Stimulated activated CD4-positive, alpha-beta T cell treated with anti-CD3 and anti-CD28 coated beads, Interleukin-1b, Interleukin-23, amount 100 ng/mL, for 24 hours (primary cell): ENCODE data around the gene STK17B.
"Not testable (repeated sequence)": the region's sequence is repeated elsewhere in the genome, so short reads cannot be mapped to it uniquely, and the experiment has no call there.

ENCODE experiments used
- DNase-seq, 4 experiments: peaks; one replicate each; pipeline ENCODE4 v3.0.0-alpha.2; 2020; ENCODE audit warnings: low read depth in 4 of 4, low spot score in 1 of 4

Gene STK17B

DNA sequence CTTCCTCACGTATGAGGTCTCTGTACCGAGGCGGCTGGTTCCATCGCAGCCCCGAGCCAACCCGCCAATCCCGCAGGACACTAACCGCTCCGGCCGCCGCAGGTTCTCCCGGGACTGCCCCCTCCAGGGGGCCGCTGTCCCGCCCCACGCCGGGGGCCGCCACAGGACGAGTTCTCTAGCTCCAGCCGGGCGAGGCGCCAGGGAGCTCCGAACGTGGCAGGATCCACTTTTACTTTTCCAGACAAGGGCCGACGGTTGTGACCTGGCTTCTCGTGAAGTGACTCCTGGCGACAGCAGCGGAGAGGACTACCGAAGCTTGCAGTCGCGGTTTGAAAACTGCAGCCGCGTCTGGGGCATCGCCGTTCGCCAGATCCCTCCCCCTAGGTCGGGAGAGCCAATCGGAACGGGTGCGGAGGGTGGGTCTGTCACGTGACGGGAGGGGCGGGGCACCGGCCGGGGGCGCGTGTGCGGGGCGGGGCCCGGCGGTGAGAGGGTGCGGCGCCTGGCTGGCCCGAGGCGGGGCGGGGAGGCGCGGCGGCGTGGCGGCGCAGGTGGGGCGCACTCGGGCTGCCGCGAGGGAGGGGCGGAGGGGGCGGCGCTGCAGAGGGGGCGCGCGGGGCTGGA is at the start of gene STK17B:
TSS of gene STK17B (minus strand) at position 331 of the 624 bp plus-strand sequence. CDS start 8,195 bp downstream, outside the sequence.
- DNase-seq: peak; percentile 93 to 96 (median 94)

DNA sequence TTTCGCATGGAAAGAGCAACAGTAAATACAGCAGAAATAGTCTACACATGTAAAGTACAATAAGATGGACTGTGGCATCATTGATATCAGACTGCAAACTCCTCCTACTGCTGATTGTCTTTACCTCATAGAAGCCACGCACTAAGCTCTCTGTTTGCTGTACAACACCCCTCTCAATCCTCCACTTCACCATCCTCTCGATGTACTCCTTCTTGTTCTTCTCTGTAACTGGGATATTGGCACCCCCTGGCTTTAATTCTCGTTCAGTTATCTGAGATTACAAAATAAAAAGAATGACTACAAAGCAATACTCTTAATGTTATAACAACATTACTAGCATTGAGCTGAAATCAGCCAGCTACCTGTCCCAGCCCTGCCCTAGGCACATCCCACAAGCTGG is 49.3 kb upstream of the STK17B start:
- no peak for DNase-seq

DNA sequence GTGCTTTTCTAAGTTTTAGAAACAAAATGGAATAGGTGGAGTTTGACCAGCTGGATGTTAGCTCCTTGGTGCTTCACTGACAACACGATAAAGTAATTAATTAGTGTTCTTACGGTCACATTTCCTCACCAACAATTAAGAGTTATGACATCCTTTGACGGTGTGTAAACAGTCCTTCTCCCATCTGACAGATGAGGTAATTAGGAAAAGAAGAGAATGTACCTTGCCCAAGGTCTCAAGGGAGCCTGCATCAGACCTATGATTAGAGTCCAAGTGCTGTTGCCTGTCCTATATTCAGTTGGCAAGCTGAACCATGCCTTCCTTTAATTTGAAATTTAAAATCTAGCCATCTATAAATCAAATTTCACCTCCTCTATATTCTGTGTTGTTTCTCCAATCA is 48.3 kb upstream of the STK17B start:
- DNase-seq: no peak

DNA sequence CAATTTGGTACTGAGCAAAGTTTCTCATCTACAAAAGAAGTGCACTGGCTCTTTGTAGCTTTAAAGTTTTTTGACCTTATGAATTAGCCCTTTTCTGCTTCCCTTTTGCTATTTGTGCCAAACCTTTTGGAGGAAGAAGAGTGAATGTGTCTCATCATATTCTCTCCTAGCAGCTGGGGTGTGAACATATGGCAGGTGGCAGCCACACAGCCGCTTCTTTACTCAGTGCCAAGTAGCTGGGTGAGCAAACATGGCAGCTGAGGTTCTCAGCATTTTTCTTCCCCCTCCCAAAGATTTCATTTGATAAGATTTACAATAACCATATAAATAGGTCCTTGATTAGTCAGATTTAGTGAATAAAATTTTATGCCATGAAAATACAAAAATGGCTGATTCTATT is 46.7 kb upstream of the STK17B start:
- no peak for DNase-seq

DNA sequence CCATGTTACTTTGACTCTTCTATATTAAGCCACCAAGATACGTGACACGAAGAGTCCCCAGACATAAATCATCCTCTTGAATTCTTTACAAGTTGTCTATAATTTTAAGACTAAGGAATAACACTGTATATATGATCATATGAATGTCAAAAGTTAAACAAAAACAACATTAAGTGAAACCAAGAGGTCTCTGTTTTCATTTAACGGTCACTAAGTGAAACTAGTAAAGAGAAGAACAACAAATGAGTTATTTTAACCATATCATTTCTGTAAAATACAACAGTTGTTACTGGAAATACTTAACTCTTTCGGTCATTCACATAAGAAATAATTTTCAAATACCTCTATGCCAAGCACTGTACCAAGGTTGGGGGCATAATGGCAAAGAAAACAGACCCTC is 45.7 kb upstream of the STK17B start:
- no peak for DNase-seq

DNA sequence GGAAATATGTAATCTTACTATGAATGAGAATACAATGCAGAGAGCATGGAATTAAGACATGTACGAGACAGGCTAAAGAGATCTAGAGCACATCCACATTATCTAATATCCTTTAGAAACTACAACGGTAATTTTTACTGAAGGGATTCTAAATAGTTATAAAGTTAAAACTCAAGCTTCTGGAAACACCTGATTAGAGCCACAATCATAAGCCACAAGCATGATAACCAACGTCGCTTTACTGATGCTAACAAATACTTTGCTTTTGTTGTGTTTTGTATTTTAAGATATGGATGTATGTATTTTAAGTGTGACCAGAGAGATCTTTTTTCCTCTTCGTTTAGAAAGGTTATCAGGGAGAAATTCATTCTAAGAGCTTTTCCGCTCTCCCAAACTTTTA is 44.0 kb upstream of the STK17B start:
- no peak for DNase-seq

DNA sequence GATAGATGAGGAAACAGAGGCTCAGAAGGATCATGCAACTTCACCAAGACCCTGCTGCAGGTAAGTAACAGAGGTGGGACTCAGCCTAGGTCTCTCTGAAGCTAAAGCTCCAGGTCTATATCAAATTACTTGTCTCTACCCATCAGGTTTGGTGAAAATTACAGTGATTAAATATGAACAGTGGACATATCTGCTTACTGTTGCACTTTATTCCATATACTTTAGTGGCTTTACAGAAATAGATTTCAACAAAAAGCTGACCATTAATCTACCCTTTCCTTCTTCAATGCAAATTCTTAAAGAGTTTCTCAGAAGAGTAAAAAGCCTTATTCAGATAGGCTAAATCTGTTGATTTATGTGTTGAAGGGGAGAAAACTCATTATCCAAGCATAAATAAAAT is 42.8 kb upstream of the STK17B start:
- DNase-seq: no peak

DNA sequence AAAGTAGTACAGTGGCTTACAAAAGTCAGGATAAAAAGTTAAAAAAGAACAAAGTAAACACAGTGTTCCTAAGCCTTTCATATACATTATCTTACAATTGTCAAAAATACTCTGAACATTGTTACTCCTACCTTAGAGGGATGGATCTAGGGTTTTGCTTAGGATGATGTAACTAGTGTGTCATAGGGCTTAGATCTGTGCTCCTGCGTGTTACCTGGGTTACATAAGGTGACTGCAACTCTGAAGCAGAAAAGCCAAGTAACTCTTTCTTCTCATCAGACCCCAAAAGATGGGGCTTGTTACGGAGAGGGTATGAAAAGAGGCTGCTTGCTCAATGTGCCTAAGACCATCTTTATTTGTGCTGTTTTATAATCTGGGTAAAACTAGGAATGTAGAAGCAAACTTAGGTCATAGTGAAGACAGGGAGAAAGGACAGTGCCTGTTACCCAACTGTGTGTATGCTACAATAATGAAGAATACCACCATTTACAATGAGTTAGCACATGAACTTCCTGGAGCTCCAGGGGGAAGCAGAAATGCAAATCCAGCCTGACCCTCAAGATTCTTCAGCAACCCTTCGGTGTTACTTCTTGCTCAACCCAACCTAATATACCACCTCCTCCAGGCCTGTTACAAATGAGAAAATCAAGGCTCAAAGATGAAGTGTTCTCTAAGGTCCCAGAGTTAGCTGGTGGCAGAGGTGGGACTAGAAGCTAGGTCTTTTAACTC is 42.0 kb upstream of the STK17B start:
- no peak for DNase-seq

DNA sequence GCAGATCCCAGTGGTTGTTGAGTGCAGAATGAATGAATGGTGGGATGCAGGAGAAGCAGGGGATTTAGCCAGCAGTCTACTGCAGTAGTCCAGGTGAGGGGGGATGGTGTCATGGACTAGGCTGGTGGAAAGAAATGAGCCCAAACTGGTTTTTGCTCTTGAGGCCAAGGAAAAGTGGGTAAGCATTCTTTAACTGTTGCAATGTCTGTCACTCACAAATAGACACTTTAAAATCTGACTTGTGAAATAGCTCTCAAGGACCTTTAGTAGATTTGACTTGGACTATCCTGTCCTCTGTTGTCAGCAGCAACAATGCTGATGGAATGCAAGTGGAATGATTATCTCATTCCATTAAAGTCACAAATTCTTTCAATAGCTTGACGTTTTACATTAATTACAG is 37.5 kb upstream of the STK17B start:
- DNase-seq: no peak

DNA sequence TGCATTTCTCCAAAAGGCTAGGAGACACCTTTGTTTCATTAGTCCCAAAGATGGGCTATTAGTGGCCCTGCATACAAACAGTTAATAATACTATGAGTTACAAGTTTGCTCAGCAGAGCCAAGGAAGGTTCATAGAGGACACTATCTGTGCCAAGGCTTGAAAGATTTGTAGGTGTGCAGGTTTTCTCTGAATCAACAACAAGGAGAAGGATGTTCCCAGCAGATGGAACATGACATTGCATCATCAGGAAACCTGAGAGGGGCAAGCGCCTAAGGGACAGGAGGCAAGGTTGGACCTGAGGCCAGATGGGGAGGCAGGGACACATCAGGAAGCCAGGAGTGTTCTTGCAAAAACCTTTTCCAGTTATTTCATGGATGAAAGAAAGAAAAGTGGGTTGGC is 35.4 kb upstream of the STK17B start:
- no peak for DNase-seq

DNA sequence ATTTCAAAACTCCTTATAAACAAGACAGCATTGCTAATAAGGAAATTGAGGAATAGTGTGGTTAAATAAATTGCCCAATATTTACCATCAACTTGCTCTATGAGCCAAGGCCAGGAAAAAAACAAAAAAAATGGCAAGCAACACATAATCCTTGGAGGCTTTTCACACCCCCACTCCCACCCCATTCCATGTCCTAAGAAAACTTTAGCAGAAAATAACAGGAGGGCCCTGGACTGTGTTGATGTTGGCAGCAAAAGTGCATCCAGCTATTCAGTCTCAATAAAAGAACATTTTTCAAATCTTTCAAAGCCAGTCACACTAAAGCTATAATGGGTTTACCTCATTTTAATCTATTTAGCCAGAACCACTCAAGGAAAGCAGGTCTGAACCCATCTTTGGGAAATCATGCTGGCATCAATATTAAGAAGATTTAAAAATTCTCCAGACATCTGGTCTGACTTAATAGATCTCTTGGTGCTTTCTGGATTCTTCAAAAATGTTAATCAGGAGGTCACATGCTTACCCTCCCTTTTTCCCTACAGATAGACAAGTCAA is 34.6 kb upstream of the STK17B start:
- DNase-seq: no peak

DNA sequence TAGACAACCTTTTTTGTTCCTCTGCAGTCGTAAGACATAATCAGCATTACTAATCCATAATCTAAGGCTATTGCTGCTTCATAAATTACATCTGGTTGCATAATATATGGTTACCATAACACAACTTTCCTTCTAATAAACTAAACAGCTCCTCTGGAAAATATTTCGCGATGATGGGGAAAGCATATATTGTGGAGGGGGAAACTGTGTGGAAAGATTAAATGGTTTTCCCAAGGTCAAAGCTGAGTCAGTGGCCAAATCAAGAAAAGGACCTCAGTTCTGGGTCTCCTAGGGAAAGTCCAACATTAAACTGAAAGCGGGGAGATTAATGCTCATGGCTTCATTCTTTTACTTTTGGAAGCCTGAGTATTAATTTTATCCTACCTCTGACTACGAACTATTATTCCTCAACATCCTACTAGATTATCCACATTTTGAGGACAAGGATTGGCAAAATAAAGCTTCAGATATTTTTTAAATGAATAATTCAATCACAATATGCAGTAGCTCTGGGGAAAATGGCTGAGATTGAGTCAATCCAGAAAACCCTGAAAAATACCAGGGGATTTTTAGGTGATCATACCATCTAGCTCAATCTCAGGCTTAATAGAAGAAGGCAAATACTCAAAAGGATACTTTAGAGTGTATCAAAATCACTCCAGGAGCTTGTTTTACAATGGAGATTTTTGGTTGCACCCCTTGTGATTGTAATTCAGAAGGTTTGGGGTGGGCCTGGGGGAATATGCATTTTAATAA is 33.8 kb upstream of the STK17B start:
- DNase-seq: no peak

DNA sequence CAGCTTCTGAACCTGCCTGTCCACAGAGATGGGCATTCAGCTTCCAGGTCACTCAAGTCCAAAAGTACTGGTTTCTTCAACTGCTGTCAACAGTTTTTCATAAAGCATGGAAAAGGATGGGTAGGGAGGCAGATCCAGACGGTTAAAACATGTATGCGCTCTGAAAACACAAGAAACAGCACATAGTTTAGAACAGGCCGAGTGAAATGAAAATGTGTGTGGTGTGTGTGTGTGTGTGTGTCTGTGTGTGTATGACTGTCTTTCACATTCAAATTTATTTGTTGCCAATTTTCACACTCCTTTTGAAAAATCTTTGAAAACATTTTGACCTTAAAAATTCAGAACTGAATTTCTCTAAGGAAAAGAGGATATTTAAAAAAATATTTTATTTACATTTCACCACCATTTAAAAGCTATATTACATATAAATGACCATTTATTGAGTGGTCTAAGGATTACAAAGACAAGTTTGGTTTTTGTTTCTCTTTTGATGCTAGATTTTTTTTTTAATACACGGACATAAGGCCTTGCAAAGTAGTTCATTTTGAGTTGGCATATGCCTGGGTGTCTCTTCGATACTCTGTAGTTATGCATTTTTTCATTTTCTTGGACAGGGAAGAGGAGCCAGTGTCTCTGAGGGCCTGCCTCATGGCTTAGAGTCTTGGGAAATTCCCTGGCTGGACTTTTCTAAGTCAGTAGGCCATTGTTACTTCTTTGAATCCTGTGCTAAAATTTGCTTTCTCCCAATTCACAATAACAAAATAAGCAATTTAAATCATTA is 30.0 kb upstream of the STK17B start:
- no peak for DNase-seq

DNA sequence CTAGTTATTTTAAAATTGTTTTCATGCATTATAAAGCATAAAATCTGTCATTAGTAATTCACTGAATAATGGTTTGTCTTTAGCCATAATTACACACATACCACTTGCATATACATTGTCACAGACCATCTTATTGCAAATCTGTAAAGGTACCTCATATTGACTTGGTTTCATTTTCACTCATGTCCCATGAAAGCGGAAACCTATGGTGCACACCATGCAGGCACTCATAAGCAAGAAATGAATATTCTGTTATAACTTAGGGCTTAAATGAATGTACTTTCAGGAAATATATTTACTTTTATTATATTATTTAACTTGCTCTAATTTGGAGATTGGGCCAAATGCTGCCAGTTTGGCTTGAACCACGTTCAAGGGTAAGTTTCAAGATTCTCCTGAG is 29.2 kb upstream of the STK17B start:
- no peak for DNase-seq

DNA sequence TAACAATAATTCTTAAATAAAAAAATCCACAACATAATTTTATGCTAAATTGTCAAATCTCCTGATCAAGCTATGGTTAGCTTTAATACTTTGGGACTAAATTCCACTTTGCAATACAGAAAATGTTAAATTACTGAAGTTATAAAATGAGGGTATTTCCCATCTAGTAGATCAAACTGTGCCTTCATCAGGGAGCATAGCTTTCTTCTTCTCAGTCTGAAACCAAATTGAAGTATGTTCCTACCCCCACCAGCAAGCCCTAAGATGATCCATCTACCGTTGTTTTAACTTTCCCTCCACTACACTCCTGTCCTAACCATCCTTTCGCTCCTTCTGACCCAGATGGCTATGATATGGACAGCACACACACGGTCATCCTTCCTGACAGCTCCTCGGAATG is 24.4 kb upstream of the STK17B start:
- DNase-seq: no peak

DNA sequence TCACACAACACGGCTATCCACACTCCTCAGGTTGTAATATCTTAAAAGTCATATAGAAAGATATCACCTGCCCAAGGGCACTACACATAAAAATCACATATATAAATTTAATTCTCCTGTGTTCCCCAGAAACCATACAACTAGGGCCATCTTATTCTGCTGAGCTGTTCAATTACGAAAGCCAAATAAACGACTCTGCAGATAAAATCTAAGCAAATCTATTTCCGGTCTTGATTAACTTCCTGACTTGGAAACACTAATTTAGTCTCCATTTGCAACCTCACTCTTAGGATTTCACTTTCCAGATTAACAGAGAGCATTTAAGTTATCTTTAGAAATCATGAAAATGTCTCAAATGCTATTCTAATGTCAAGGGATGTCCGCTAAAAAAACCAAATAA is 23.9 kb upstream of the STK17B start:
- DNase-seq: no peak

DNA sequence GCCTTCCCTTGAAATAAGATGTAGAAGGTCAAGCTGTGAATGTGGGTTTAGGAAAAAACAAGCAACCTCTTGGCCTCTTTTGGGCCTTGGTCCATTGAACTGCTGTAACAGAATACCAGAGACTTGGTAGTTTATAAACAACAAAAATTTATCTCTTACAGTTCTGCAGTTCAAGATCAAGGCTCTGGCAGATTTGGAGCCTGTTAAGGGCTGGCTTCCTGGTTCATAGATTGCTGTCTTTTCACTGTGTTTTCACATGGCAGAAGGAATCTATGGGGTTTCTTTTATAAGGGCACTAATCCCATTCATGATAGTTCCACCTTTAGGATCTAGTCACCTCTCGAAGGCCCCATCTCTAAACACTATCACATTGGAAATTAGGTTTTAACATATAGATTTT is 20.2 kb upstream of the STK17B start:
- DNase-seq: no peak

DNA sequence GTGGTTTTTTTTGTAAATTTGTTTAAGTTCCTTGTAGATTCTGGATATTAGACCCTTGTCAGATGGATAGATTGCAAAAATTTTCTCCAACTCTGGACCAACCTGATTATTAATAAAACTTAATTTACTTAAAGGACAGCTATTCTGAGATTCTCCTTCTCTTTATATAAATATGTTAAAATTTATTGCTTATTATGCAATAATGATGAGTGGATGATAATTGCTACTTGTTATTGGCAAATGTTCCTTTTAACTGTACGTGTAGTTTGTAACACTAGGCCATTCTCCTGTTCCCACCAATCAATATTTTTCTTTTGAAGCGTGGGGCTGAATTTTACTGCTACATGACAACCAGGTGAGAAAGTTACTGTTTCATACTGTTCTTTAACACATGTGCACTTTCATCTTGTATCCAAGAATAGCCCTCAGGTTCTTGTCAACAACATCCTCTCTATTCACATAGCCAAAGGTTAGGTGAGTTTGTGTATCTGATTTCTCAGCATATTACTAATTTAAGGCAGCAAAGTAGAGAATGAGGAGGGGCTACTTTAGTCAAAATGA is 16.6 kb upstream of the STK17B start:
- no peak for DNase-seq

DNA sequence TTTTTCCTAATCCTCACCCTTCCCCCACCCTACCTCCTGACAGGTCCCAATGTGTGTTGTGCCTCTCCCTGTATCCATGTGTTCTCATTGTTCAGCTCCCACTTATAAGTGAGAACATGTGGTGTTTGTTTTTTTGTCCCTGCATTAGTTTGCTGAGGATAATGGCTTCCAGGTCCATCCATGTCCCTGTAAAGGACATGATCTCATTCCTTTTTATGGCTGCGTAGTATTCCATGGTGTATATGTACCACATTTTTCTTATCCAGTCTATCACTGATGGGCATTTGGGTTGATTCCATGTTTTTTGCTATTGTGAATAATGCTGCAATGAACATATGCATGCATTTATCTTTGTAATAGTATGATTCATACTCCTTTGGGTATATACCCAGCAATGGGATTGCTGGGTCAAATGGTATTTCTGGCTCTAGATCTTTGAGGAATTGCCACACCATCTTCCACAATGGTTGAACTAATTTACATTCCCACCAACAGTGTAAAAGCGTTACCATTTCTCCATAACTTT is 15.9 kb upstream of the STK17B start:
- not testable (repeated sequence) for DNase-seq

DNA sequence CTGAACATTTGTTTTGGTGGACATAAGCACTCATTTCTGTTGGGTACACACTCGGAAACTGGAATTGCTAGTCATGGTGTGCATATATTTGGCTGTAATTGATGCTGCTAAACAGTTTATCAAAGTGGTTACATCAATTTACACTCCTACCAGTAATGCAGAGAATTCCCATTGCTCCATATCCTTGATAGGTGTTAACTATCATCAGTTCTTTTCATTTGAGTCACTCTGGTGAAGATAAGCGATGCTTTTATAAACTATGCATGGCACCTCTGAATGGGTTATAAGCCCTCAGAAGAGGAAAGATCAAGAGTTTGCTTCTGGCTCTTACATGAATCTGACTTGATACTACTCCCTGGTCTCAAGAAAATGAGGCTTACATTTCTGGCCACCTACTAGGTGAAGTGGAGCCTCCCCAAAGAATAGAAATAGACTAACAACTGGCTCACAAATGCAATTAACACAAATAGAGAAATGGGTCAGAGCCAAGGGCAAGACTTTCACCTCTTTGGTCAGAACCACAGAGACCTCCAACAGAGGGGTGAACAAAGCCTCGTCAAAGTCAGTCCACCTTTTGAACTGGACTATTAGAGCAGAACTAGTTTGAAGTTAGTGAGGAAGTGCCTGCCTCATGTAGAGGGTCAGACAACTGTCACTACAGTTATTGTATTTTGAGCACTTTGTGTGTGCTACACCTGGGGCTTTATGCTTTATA is 15.0 kb upstream of the STK17B start:
- DNase-seq: no peak
